Osteoblast (primary cell): ENCODE measurements around the gene CASKIN1. TPM values are rescaled to one million over a fixed set of nuclear protein-coding genes. Genes with fewer than 3 reads are reported as not detected.
"Not testable (repeated sequence)": the region's sequence is repeated elsewhere in the genome, so short reads cannot be mapped to it uniquely, and the experiment has no call there.

Experiments
- DNase-seq: peaks from one replicate; pipeline ENCODE4 v3.0.0; 2011; ENCODE audit warnings: low spot score, mixed read lengths; ENCODE audit not compliant: insufficient read length; ENCODE audit errors: missing footprints
- H2AFZ ChIP-seq: 2 replicates; pipeline ENCODE4 v1.6.0; 2011; ENCODE audit warnings: mild to moderate bottlenecking, low read length
- H3K27ac ChIP-seq: 2 replicates; pipeline ENCODE4 v1.5.1; 2011; ENCODE audit warnings: mild to moderate bottlenecking, low read depth, low read length, moderate library complexity
- H3K27me3 ChIP-seq: 2 replicates; pipeline ENCODE4 v1.6.0; 2012; ENCODE audit warnings: mild to moderate bottlenecking, control low read depth, inconsistent platforms, low read length, moderate library complexity; ENCODE audit not compliant: insufficient read depth
- H3K36me3 ChIP-seq: 2 replicates; pipeline ENCODE4 v1.5.1; 2011; ENCODE audit warnings: mild to moderate bottlenecking, low read length, control low read depth, moderate library complexity; ENCODE audit not compliant: insufficient read depth
- H3K4me1 ChIP-seq: 2 replicates; pipeline ENCODE4 v1.5.1; 2011; ENCODE audit warnings: mild to moderate bottlenecking, low read length, control low read depth, moderate library complexity; ENCODE audit not compliant: insufficient read depth
- H3K4me2 ChIP-seq: 2 replicates; pipeline ENCODE4 v1.6.0; 2011; ENCODE audit warnings: mild to moderate bottlenecking, low read length; ENCODE audit not compliant: insufficient read depth
- H3K4me3 ChIP-seq: fragments of 200-600 bp; sonication (generic); 3 replicates; pipeline ENCODE4 v1.5.1; 2012; ENCODE audit warnings: mild to moderate bottlenecking, low read length, inconsistent platforms; ENCODE audit not compliant: insufficient read depth
- H3K79me2 ChIP-seq: 2 replicates; pipeline ENCODE4 v1.6.0; 2012; ENCODE audit warnings: mild to moderate bottlenecking, low read length, control low read depth, inconsistent platforms; ENCODE audit not compliant: insufficient read depth
- H3K9me3 ChIP-seq: 2 replicates; pipeline ENCODE4 v1.5.1; 2011; ENCODE audit warnings: low read depth, low read length, control low read depth
- H4K20me1 ChIP-seq: 2 replicates; pipeline ENCODE4 v1.6.0; 2012; ENCODE audit warnings: mild to moderate bottlenecking, low read length, control low read depth; ENCODE audit not compliant: insufficient read depth
- CTCF ChIP-seq: IDR thresholded peaks from 2 replicates; pipeline ENCODE4 v1.5.1; 2011; ENCODE audit warnings: mild to moderate bottlenecking, low read depth, low read length, moderate library complexity; ENCODE audit errors: extremely low read depth
- total RNA-seq: library from RNA; depleted of rRNA; stranded (reverse); fragments of >200 nt; gene quantifications from 2 replicates; pipeline ENCODE4 v1.2.3, GENCODE V29; 2012

The CASKIN1 gene
- total RNA-seq, 1 donor, result not detected

- Histone ChIP-seq H3K4me1 (peaks cover 13% of the 10 kb centered on the region), H3K79me2 (peaks cover 23% of the 10 kb centered on the region), H4K20me1 (no peaks in the 10 kb centered on the region), H2AFZ (no peak overlapping the region), H3K4me3 (peak overlapping the region; percentile 98), H3K27ac (no peak overlapping the region), H3K9me3 (no peaks in the 10 kb centered on the region), H3K27me3 (no peaks in the 10 kb centered on the region), H3K4me2 (peak overlapping the region; percentile 100), H3K36me3 (peaks cover 16% of the 10 kb centered on the region)
- DNase-seq, result peak; percentile 86
- TF ChIP-seq CTCF, result no peak
Observed at GRCh38 chr16:2206420-2206779, 10.0 kb upstream of the CASKIN1 start.

- no peak for DNase-seq
- Histone ChIP-seq H3K27me3 (no peaks in the 10 kb centered on the region), H2AFZ (peak overlapping the region; percentile 85), H3K27ac (peak overlapping the region; percentile 92), H3K36me3 (peaks cover 16% of the 10 kb centered on the region), H3K79me2 (peaks cover 23% of the 10 kb centered on the region), H3K4me3 (peak overlapping the region; percentile 98), H3K9me3 (no peaks in the 10 kb centered on the region), H3K4me1 (peaks cover 13% of the 10 kb centered on the region), H4K20me1 (no peaks in the 10 kb centered on the region), H3K4me2 (peak overlapping the region; percentile 100)
- no peak for TF ChIP-seq CTCF
Observed at GRCh38 chr16:2205967-2206313, 9.5 kb upstream of the CASKIN1 start.

GRCh38 chr16:2205104-2205966, 8.9 kb upstream of the CASKIN1 start, which contains the start of gene MLST8:
TSS of gene MLST8 (plus strand) at chr16:2205454. CDS start at chr16:2206086, 632 bp downstream.
- Histone ChIP-seq H3K27ac (peak within 1 kb of the TSS; percentile 92), H3K79me2 (peaks cover 23% of the 10 kb centered on the region), H3K9me3 (no peaks in the 10 kb centered on the region), H2AFZ (peak within 1 kb of the TSS; percentile 92), H3K4me2 (peak within 1 kb of the TSS; percentile 100), H3K27me3 (no peaks in the 10 kb centered on the region), H3K4me3 (peak within 1 kb of the TSS; percentile 98), H4K20me1 (no peaks in the 10 kb centered on the region), H3K4me1 (peaks cover 13% of the 10 kb centered on the region), H3K36me3 (peaks cover 16% of the 10 kb centered on the region)
- TF ChIP-seq CTCF, result no peak
- peak; percentile 100 for DNase-seq

- peak overlapping the region; percentile 98 for H3K4me3 ChIP-seq
- peaks cover 13% of the 10 kb centered on the region for H3K4me1 ChIP-seq
- H2AFZ ChIP-seq, result peak overlapping the region; percentile 92
- peaks cover 3% of the 10 kb centered on the region for H3K27me3 ChIP-seq
- H3K79me2 ChIP-seq, result peaks cover 23% of the 10 kb centered on the region
- H3K36me3 ChIP-seq, result peaks cover 16% of the 10 kb centered on the region
- H4K20me1 ChIP-seq, result no peaks in the 10 kb centered on the region
- TF ChIP-seq CTCF, result no peak
- peak overlapping the region; percentile 100 for H3K4me2 ChIP-seq
- no peak for DNase-seq
- peak overlapping the region; percentile 92 for H3K27ac ChIP-seq
- no peaks in the 10 kb centered on the region for H3K9me3 ChIP-seq
Observed at GRCh38 chr16:2204416-2205103, 8.2 kb upstream of the CASKIN1 start.

GRCh38 chr16:2203119-2203688, 6.8 kb upstream of the CASKIN1 start:
- H3K36me3 ChIP-seq, H3K4me2 ChIP-seq, H3K4me3 ChIP-seq, H3K27ac ChIP-seq, DNase-seq, H2AFZ ChIP-seq, H4K20me1 ChIP-seq, H3K9me3 ChIP-seq: not testable (repeated sequence)
- Histone ChIP-seq H3K27me3 (peaks cover 16% of the 10 kb centered on the region), H3K79me2 (peaks cover 22% of the 10 kb centered on the region), H3K4me1 (peaks cover 13% of the 10 kb centered on the region)
